ENCODE results near the gene RBM5. TPM values are rescaled to one million over a fixed set of nuclear protein-coding genes. Genes with fewer than 3 reads are reported as not detected.

RBM5 gene
- polyA plus RNA-seq, 1 of the 3 experiments (the other 2 are of a cell fraction): 113 TPM

DNA sequence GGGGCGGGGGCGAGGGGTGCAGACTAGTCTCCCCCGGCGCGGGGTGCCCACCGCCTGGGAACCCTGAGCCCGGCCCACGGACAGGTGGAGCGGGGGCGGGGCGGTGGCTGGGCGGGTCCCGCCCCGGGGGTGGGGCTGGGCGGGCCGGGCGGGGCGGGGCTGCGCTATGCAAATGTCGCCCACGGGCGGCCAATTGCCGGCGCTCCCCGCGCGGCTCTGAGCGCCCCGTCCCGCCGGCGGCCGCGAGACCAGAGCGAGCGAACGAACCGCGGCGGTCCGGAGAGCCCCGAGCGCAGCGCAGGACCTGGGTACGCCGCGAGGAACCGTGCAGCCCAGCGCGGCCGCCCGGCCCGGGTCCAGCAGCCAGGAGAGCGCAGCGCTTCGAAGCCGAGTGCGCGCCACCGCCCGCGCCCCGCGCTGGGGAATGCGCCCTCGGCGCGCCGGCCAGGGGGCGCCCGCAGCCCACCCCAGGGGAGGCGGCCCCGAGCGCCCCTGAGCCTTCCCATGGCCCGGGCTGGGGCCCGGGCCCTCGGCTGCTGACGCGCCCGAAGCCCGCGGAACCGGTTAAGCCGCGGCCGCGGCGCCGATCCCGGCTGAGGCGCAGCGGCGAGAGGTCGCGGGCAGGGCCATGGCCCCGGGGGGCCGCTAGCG, 66.2 kb downstream of the RBM5 start, which contains the start of gene SEMA3F (continued):
- TF ChIP-seq, protein P1, sequence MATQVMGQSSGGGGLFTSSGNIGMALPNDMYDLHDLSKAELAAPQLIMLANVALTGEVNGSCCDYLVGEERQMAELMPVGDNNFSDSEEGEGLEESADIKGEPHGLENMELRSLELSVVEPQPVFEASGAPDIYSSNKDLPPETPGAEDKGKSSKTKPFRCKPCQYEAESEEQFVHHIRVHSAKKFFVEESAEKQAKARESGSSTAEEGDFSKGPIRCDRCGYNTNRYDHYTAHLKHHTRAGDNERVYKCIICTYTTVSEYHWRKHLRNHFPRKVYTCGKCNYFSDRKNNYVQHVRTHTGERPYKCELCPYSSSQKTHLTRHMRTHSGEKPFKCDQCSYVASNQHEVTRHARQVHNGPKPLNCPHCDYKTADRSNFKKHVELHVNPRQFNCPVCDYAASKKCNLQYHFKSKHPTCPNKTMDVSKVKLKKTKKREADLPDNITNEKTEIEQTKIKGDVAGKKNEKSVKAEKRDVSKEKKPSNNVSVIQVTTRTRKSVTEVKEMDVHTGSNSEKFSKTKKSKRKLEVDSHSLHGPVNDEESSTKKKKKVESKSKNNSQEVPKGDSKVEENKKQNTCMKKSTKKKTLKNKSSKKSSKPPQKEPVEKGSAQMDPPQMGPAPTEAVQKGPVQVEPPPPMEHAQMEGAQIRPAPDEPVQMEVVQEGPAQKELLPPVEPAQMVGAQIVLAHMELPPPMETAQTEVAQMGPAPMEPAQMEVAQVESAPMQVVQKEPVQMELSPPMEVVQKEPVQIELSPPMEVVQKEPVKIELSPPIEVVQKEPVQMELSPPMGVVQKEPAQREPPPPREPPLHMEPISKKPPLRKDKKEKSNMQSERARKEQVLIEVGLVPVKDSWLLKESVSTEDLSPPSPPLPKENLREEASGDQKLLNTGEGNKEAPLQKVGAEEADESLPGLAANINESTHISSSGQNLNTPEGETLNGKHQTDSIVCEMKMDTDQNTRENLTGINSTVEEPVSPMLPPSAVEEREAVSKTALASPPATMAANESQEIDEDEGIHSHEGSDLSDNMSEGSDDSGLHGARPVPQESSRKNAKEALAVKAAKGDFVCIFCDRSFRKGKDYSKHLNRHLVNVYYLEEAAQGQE (IDR thresholded peaks at IDR 0.05; ENCODE audit: low read depth, low read length): no peak
- TF ChIP-seq JUND (IDR thresholded peaks at IDR 0.05): no peak
- TF ChIP-seq, protein P2, sequence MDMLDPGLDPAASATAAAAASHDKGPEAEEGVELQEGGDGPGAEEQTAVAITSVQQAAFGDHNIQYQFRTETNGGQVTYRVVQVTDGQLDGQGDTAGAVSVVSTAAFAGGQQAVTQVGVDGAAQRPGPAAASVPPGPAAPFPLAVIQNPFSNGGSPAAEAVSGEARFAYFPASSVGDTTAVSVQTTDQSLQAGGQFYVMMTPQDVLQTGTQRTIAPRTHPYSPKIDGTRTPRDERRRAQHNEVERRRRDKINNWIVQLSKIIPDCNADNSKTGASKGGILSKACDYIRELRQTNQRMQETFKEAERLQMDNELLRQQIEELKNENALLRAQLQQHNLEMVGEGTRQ (IDR thresholded peaks at IDR 0.05; ENCODE audit: borderline replicate concordance, low read depth, low read length): no peak
- TF ChIP-seq, protein P3, sequence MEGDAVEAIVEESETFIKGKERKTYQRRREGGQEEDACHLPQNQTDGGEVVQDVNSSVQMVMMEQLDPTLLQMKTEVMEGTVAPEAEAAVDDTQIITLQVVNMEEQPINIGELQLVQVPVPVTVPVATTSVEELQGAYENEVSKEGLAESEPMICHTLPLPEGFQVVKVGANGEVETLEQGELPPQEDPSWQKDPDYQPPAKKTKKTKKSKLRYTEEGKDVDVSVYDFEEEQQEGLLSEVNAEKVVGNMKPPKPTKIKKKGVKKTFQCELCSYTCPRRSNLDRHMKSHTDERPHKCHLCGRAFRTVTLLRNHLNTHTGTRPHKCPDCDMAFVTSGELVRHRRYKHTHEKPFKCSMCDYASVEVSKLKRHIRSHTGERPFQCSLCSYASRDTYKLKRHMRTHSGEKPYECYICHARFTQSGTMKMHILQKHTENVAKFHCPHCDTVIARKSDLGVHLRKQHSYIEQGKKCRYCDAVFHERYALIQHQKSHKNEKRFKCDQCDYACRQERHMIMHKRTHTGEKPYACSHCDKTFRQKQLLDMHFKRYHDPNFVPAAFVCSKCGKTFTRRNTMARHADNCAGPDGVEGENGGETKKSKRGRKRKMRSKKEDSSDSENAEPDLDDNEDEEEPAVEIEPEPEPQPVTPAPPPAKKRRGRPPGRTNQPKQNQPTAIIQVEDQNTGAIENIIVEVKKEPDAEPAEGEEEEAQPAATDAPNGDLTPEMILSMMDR (IDR thresholded peaks at IDR 0.05): peak; percentile 13; the same call in 1 of the 2 replicates
- no peak for TF ChIP-seq TEAD4 (IDR thresholded peaks at IDR 0.05; ENCODE audit: borderline replicate concordance, insufficient read depth)
- no peak for TF ChIP-seq TCF12 (IDR thresholded peaks at IDR 0.05)
- peak; percentile 58; the same call in 1 of the 2 replicates for TF ChIP-seq TAF1 (IDR thresholded peaks at IDR 0.05; ENCODE audit: borderline replicate concordance, low read depth, low read length)

DNA sequence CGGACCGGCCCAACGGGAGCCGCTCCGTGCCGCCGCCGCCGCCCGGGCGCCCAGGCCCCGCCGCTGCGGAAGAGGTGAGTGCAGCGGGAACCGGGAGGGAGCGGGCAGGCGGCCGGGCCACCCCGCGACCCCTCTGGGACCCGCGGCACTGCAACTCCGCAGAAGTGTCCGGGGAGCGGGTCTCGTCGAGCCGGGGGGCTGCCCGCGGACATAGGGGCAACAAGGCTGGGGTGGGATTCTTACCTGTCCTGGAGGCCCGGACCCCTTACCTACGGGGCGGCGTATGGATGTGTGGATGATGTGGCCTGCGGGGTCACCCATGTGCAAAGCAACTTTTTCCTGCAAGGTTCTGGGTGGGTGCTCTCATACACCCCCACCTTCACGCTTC, 66.8 kb downstream of the RBM5 start:
- H3K27ac ChIP-seq (ENCODE audit: low read depth in 2 of 2, low read length in 1 of 2): no peak overlapping the region
- no peak for DNase-seq
- peaks cover 22 to 43% of the 10 kb centered on the region in 2 experiments; a peak in 2 of 4 replicates for H3K4me1 ChIP-seq (ENCODE audit: control insufficient read depth in 1 of 2, insufficient read depth in 2 of 2, low read depth in 1 of 2, low read length in 1 of 2)
- H3F3A ChIP-seq (replicated peaks; ENCODE audit: insufficient read depth): no peaks in the 10 kb centered on the region
- H2AFZ ChIP-seq (ENCODE audit: low read depth): no peak overlapping the region
- peak overlapping the region; percentile 89 for H3K4me2 ChIP-seq
- ChIA-PET CTCF (interaction anchor here (1.1 to 2.4 kb wide), 10 partner anchors 10 to 119 kb away, joined by 3 to 20 read pairs (median 5); no protein-coding TSS in a partner anchor), POLR2A (no interaction called here)
- H3K9me3 ChIP-seq: no peaks in the 10 kb centered on the region
- no peaks in the 10 kb centered on the region for H3K27me3 ChIP-seq (ENCODE audit: insufficient read depth)
- peak overlapping the region; percentile 54; the same call in 1 of the 2 replicates for H3K9ac ChIP-seq
- peak overlapping the region; percentile 64 to 67 for H3K4me3 ChIP-seq (ENCODE audit: low read depth in 2 of 2, low read length in 1 of 2)
- WGBS (ENCODE audit: low lambda C conversion rate): 23% methylated on average over 4 of the region's 37 CpGs
- no peaks in the 10 kb centered on the region for H4K20me1 ChIP-seq (ENCODE audit: insufficient read depth)
- no peaks in the 10 kb centered on the region for H3K9me2 ChIP-seq
- H3K36me3 ChIP-seq (replicated peaks in 1 of 2; ENCODE audit: control insufficient read depth in 1 of 2, insufficient read depth in 2 of 2, low read length in 1 of 2): peaks cover 0 to 3% of the 10 kb centered on the region in 2 experiments
- H3K79me2 ChIP-seq (ENCODE audit: insufficient read depth): peaks cover 26% of the 10 kb centered on the region
- no peak for TF ChIP-seq RAD21 (IDR thresholded peaks at IDR 0.05; ENCODE audit: low read length)
- no peak for TF ChIP-seq EP300 (IDR thresholded peaks at IDR 0.05; ENCODE audit: borderline replicate concordance in 1 of 2, low read depth in 1 of 2, low read length in 1 of 2)
- TF ChIP-seq, protein P4, sequence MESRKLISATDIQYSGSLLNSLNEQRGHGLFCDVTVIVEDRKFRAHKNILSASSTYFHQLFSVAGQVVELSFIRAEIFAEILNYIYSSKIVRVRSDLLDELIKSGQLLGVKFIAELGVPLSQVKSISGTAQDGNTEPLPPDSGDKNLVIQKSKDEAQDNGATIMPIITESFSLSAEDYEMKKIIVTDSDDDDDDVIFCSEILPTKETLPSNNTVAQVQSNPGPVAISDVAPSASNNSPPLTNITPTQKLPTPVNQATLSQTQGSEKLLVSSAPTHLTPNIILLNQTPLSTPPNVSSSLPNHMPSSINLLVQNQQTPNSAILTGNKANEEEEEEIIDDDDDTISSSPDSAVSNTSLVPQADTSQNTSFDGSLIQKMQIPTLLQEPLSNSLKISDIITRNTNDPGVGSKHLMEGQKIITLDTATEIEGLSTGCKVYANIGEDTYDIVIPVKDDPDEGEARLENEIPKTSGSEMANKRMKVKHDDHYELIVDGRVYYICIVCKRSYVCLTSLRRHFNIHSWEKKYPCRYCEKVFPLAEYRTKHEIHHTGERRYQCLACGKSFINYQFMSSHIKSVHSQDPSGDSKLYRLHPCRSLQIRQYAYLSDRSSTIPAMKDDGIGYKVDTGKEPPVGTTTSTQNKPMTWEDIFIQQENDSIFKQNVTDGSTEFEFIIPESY (IDR thresholded peaks at IDR 0.05; ENCODE audit: borderline replicate concordance, low read depth): no peak
- no peak for TF ChIP-seq NFIC (IDR thresholded peaks at IDR 0.05; ENCODE audit: borderline replicate concordance)
- no peak for TF ChIP-seq GABPA (IDR thresholded peaks at IDR 0.05; ENCODE audit: low read depth)
- no peak for TF ChIP-seq MEF2A (IDR thresholded peaks at IDR 0.05; ENCODE audit: borderline replicate concordance, low read depth)
- no peak for TF ChIP-seq FOXJ3 (CRISPR knock-in tag; IDR thresholded peaks at IDR 0.05)
- no peak for TF ChIP-seq MXI1 (IDR thresholded peaks at IDR 0.05; ENCODE audit: low read depth, low read length)
- TF ChIP-seq, protein P5, sequence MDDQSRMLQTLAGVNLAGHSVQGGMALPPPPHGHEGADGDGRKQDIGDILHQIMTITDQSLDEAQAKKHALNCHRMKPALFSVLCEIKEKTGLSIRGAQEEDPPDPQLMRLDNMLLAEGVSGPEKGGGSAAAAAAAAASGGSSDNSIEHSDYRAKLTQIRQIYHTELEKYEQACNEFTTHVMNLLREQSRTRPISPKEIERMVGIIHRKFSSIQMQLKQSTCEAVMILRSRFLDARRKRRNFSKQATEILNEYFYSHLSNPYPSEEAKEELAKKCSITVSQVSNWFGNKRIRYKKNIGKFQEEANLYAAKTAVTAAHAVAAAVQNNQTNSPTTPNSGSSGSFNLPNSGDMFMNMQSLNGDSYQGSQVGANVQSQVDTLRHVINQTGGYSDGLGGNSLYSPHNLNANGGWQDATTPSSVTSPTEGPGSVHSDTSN (IDR thresholded peaks at IDR 0.05): no peak
- TF ChIP-seq RXRA (IDR thresholded peaks at IDR 0.05; ENCODE audit: borderline replicate concordance, low read depth): no peak
- no peak for TF ChIP-seq EZH2phosphoT487 (IDR thresholded peaks at IDR 0.05; ENCODE audit: borderline replicate concordance, low read depth)
- TF ChIP-seq RFX5 (IDR thresholded peaks at IDR 0.05; ENCODE audit: low read length): no peak
- TF ChIP-seq NRF1 (IDR thresholded peaks at IDR 0.05; ENCODE audit: low read depth, low read length): no peak
- TF ChIP-seq, protein P6, sequence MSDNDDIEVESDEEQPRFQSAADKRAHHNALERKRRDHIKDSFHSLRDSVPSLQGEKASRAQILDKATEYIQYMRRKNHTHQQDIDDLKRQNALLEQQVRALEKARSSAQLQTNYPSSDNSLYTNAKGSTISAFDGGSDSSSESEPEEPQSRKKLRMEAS (IDR thresholded peaks at IDR 0.05; ENCODE audit: low read depth): no peak
